HUES64 (cell line): Measurements from ENCODE around the gene IL11.
"Not testable (repeated sequence)": the region's sequence is repeated elsewhere in the genome, so short reads cannot be mapped to it uniquely, and the experiment has no call there.

ENCODE experiments used
- H3K27ac ChIP-seq: 2 replicates; pipeline ENCODE4 v1.7.0; 2013; ENCODE audit warnings: low read depth, low read length, inconsistent platforms
- H3K27me3 ChIP-seq: 2 replicates; pipeline ENCODE4 v1.6.1; 2013; ENCODE audit warnings: mild to moderate bottlenecking, low read length; ENCODE audit not compliant: insufficient read depth
- H3K36me3 ChIP-seq: 2 replicates; pipeline ENCODE4 v1.6.1; 2013; ENCODE audit warnings: mild to moderate bottlenecking, low read length; ENCODE audit not compliant: insufficient read depth
- H3K4me1 ChIP-seq: 2 replicates; pipeline ENCODE4 v1.6.1; 2013; ENCODE audit warnings: mild to moderate bottlenecking, low read length, moderate library complexity; ENCODE audit not compliant: insufficient read depth
- H3K4me3 ChIP-seq: 2 replicates; pipeline ENCODE4 v1.5.1; 2013; ENCODE audit warnings: mild to moderate bottlenecking, low read length, moderate library complexity
- H3K9ac ChIP-seq: 2 replicates; pipeline ENCODE4 v1.6.1; 2013; ENCODE audit warnings: mild to moderate bottlenecking, low read depth, low read length
- H3K9me3 ChIP-seq: 2 replicates; pipeline ENCODE4 v1.6.1; 2013; ENCODE audit warnings: low read depth, low read length; ENCODE audit not compliant: insufficient read depth
- WGBS: fragments of 150-250, 120-280 bp; methylation state at CpG from one replicate; pipeline ENCODE4 v1.1.7; 2013; ENCODE audit warnings: missing lambda C conversion rate; 5-methylcytosine and 5-hydroxymethylcytosine counted together

Gene IL11

GRCh38 chr19:55336101-55336500, 34.2 kb downstream of the IL11 start:
- Histone ChIP-seq H3K36me3 (no peaks in the 10 kb centered on the region), H3K27me3 (no peaks in the 10 kb centered on the region), H3K9ac (no peak overlapping the region), H3K9me3 (no peaks in the 10 kb centered on the region), H3K4me3 (no peak overlapping the region), H3K27ac (no peak overlapping the region), H3K4me1 (peaks cover 5% of the 10 kb centered on the region)
- 93% methylated on average over 7 of the region's 7 CpGs for WGBS

DNA sequence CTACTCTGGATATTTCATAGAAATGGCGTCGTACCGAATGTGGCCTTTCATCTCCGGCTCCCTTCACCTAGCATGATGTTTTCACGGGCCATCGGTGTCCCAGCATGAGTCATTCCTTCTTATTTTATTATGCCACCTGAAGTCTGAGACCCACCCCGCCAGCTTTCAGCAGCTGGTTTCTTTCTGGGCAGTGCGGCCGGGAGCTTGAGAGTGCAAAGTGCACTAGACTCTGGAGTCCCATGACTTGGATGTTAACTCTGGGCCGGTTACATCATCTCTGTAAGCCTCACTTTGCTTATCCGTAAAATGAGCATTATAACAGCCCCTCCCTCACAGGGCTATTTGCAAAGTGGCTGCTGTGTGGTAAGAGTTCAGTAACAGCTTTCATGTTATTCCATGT, 36.4 kb downstream of the IL11 start:
- Histone ChIP-seq H3K9me3 (no peaks in the 10 kb centered on the region), H3K4me1 (peaks cover 5% of the 10 kb centered on the region), H3K9ac (no peak overlapping the region), H3K27ac (no peak overlapping the region), H3K36me3 (no peaks in the 10 kb centered on the region), H3K4me3 (no peak overlapping the region), H3K27me3 (no peaks in the 10 kb centered on the region)
- 88% methylated on average over 11 of the region's 11 CpGs for whole genome bisulfite sequencing

DNA sequence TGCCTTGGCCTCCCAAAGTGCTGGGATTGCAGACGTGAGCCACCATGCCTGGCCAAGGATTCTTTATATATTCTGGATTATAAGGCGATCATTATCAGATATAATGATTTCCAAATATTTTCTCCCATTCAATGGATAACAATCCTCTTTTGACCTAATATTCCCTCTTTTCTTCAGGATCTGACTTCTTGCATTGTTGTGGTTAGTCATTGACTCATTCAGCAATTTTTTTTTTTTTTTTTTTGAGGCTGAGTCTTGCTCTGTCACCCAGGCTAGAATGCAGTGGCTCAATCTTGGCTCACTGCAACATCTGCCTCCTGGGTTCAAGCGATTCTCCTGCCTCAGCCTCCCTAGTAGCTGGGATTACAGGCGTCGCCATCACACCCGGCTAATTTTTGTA, 40.5 kb downstream of the IL11 start:
- WGBS: 87% methylated on average over 6 of the region's 6 CpGs
- not testable (repeated sequence) for H3K36me3 ChIP-seq, H3K4me3 ChIP-seq, H3K9me3 ChIP-seq, H3K9ac ChIP-seq, H3K4me1 ChIP-seq, H3K27ac ChIP-seq, H3K27me3 ChIP-seq

GRCh38 chr19:55328774-55329318, 41.4 kb downstream of the IL11 start:
- 94% methylated on average over 4 of the region's 4 CpGs for WGBS
- not testable (repeated sequence) for H3K4me1 ChIP-seq, H3K27ac ChIP-seq, H3K4me3 ChIP-seq, H3K36me3 ChIP-seq, H3K9ac ChIP-seq, H3K9me3 ChIP-seq, H3K27me3 ChIP-seq

GRCh38 chr19:55325172-55325571, 45.1 kb downstream of the IL11 start, which contains the start of gene TMEM150B:
Gene TMEM150B, minus strand, starts transcription at chr19:55325341. Its CDS starts 4,305 bp downstream, at chr19:55321036.
- WGBS: 94% methylated on average over 13 of the region's 14 CpGs
- Histone ChIP-seq H3K36me3 (no peaks in the 10 kb centered on the region), H3K9me3 (no peaks in the 10 kb centered on the region), H3K27me3 (no peaks in the 10 kb centered on the region), H3K4me3 (no peak within 1 kb of the TSS), H3K27ac (no peak within 1 kb of the TSS; the same call in 1 of the 2 replicates), H3K4me1 (peaks cover 7% of the 10 kb centered on the region), H3K9ac (no peak within 1 kb of the TSS)

DNA sequence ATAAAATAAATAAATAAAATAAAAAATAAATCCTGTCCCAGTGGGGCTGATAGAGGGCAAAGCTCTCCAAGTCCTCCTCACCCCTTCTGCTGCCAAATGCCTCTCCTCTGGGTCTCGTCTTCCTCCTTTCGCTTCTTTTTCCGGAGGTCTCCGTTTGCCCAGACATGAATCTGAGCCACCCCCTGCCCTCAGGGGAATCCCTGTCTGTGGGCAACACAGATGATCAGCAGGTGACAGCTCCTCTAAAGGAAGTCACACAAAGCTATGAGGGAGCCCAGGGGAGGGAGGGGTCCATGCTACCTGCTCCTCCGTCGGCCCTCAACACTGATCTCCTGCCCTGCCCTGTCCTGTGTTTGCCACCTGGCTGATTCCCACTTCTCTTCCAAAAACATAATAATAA, 45.6 kb downstream of the IL11 start:
- H3K9me3 ChIP-seq: no peaks in the 10 kb centered on the region
- H3K4me1 ChIP-seq: peaks cover 7% of the 10 kb centered on the region
- H3K36me3 ChIP-seq: no peaks in the 10 kb centered on the region
- 94% methylated on average over 6 of the region's 6 CpGs for WGBS
- no peaks in the 10 kb centered on the region for H3K27me3 ChIP-seq
- no peak overlapping the region for H3K9ac ChIP-seq
- H3K27ac ChIP-seq: no peak overlapping the region
- H3K4me3 ChIP-seq: no peak overlapping the region

GRCh38 chr19:55322204-55322885, 47.9 kb downstream of the IL11 start:
- Histone ChIP-seq H3K9ac (no peak overlapping the region), H3K4me3 (no peak overlapping the region)
- WGBS: 78% methylated on average over 12 of the region's 12 CpGs

DNA sequence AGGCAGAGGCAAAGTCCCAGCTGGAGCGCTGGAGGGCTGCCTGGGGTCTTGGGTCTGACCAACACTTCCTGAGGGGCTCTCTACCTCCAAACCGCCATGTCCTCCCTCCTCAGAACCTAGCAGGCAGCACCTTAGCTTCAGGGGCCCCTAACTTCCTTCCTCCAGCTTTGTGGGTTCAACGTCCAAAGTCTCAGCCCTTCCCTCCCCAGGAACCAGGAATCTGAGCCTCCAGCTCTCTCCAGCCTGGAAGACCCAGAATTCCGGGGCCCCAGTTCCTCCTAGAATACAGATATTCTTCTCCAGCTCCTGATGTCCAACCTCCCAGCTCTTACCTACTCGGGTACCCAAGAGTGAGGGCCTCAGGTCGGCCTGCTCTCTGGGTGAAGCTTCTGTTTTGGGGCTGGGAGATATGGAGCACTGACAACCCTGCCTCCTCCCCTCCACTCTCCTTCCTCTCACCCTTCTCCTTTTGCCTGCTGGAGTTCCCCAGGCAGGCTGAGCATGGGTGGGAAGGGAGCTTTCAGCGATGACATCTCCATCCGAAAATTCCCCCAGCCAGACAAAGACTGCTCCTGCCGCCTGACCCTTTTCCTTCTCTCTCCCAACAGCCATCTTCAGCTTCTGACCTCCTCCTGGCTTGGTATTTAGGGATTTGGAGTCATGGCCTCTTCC, 48.7 kb downstream of the IL11 start:
- Histone ChIP-seq H3K27ac (no peak overlapping the region), H3K4me3 (no peak overlapping the region), H3K4me1 (peaks cover 7% of the 10 kb centered on the region), H3K27me3 (no peaks in the 10 kb centered on the region), H3K36me3 (no peaks in the 10 kb centered on the region), H3K9ac (no peak overlapping the region), H3K9me3 (no peaks in the 10 kb centered on the region)
- 86% methylated on average over 8 of the region's 9 CpGs for WGBS

More at GRCh38 chr19:55322204-55322885, 47.9 kb downstream of the IL11 start:
- H3K4me1 ChIP-seq: peaks cover 7% of the 10 kb centered on the region
- H3K36me3 ChIP-seq: no peaks in the 10 kb centered on the region
- H3K9me3 ChIP-seq: no peaks in the 10 kb centered on the region
- H3K27me3 ChIP-seq: no peaks in the 10 kb centered on the region
- no peak overlapping the region for H3K27ac ChIP-seq

DNA sequence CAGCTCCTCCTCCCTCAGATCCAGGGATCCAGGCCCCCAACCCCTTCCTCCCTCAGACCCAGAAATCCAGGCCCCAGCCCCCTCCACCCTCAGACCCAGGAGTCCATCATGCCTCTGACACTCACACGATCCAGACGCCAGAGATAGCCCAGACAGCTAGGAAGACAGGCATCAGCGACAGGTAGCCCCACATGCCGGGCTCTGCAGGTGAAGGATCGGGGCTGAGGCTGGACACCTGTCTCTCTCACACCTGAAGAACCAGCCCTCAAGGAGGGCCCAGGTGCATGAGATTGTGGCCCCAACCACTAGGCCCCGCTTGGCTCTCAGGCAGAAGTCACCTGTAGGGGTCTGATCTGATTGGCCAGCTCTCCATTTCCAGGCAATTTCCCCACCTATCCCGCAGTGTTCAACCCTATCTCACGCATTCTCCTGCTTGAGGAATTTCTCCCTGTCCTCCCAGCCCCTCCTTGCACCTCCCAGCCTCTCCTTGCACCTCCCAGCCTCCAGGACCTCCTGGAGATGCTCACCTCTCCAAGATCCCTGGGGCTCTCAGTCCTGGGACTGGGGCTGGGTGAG, 49.3 kb downstream of the IL11 start:
- Histone ChIP-seq H3K4me3 (no peak overlapping the region), H3K27ac (no peak overlapping the region), H3K9ac (no peak overlapping the region), H3K27me3 (no peaks in the 10 kb centered on the region), H3K4me1 (peaks cover 7% of the 10 kb centered on the region), H3K36me3 (no peaks in the 10 kb centered on the region), H3K9me3 (no peaks in the 10 kb centered on the region)
- WGBS: 92% methylated on average over 8 of the region's 8 CpGs

DNA sequence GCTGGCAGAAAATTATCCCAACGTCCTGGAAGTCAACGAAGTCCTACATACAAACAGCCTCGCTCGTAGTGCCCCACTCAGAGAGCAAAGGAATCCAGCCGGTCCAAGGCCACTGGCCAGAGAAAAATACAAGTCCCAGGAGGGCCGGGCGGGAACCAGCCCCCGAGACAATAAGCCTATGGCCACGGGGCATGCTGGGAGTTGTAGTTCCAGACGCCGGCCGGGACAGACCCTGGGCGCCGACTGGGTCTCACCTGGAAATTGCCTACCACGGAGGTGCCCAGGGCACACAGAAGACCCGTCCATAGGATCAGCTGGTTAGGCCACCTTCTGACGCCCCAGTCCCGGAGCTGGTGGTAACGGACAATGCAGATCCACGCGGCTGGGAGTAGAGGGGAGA, 50.5 kb downstream of the IL11 start:
- H3K27ac ChIP-seq: no peak overlapping the region

DNA sequence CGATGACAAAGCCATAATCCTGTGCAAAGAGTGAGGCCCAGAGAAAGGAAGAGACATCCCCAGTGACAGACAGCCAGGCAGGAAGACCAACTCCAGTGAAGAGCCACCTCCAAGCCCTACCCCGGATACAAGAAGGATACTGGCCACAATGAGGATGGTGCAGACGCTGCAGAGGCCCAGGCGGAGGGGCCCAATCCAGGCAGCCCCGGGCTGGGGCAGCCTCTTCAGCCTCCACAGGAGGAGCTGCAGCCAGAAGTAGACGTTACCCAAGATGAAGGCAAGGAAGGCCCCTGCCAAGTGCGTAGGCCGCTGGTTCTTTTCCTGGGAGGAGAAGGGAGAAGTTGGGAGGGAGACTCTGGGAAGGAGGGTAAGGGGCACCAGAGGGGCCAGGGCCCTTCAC, 53.6 kb downstream of the IL11 start:
- Histone ChIP-seq H3K9ac (no peak overlapping the region), H3K9me3 (no peaks in the 10 kb centered on the region), H3K36me3 (no peaks in the 10 kb centered on the region), H3K4me1 (peaks cover 4% of the 10 kb centered on the region; the same call in 1 of the 2 replicates), H3K27ac (no peak overlapping the region), H3K4me3 (no peak overlapping the region), H3K27me3 (no peaks in the 10 kb centered on the region)
- 88% methylated on average over 8 of the region's 8 CpGs for WGBS

More for the DNA sequence above, 50.5 kb downstream of the IL11 start:
- H3K27me3 ChIP-seq: no peaks in the 10 kb centered on the region
- WGBS: 15% methylated on average over 21 of the region's 21 CpGs
- peak overlapping the region; percentile 50 for H3K9ac ChIP-seq
- no peaks in the 10 kb centered on the region for H3K9me3 ChIP-seq
- peak overlapping the region; percentile 56 for H3K4me3 ChIP-seq
- H3K36me3 ChIP-seq: no peaks in the 10 kb centered on the region
- peaks cover 7% of the 10 kb centered on the region for H3K4me1 ChIP-seq
